GM12892 (cell line): ENCODE data around the gene FUT1.
"Not testable (repeated sequence)": the region's sequence is repeated elsewhere in the genome, so short reads cannot be mapped to it uniquely, and the experiment has no call there.

ENCODE experiments used
- POLR2A ChIP-seq: IDR thresholded peaks from 2 replicates; pipeline ENCODE4 v1.6.1; 2011; ENCODE audit warnings: low read depth, low read length, control low read depth
- TAF1 ChIP-seq: IDR thresholded peaks from 2 replicates; pipeline ENCODE4 v1.6.1; 2011; ENCODE audit warnings: low read depth, mild to moderate bottlenecking, control low read depth, low read length, borderline replicate concordance

DNA sequence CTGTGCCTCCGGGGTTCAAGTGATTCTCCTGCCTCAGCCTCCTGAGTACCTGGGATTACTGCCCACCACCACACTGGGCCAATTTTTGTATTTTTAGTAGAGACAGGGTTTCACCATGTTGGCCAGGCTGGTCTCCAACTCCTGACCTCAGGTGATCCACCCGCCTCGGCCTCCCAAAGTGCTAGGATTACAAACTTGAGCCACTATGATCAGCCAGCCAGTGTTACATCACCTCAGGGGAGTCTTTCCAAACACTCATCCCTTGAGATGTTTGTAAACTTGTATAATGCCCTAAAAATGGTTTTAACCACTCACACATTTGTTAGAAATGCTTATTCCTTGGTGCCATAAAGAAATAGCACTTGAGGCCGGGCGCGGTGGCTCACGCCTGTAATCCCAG, 34.0 kb upstream of the FUT1 start:
- not testable (repeated sequence) for TF ChIP-seq POLR2A, TAF1
